Measurements from ENCODE around the gene C16orf89. TPM values are rescaled to one million over a fixed set of nuclear protein-coding genes. Genes with fewer than 3 reads are reported as not detected.

Gene C16orf89
- total RNA-seq, 2 donors from 2014 or later = 2.1 to 5.0 TPM

Other genes with a start within 250 kb of the C16orf89 start
- 100 to 1,000 TPM; 106 to 114 TPM for gene GLYR1, start 218.7 kb downstream of the C16orf89 start, total RNA-seq
- 10 to 100 TPM; 34.8 to 43.5 TPM for gene UBN1, start 218.5 kb downstream of the C16orf89 start, total RNA-seq
- 10 to 100 TPM; 14.7 to 15.6 TPM for gene PPL, start 128.8 kb downstream of the C16orf89 start, total RNA-seq
- gene SEC14L5, start 107.6 kb downstream of the C16orf89 start, total RNA-seq = 1 to 10 TPM; 1.4 to 1.8 TPM
- 10 to 100 TPM; 22.7 to 22.9 TPM for gene NAGPA, start 32.0 kb downstream of the C16orf89 start, total RNA-seq
- 10 to 100 TPM; 26.0 to 34.2 TPM for gene ALG1, start 5.9 kb upstream of the C16orf89 start, total RNA-seq
- 1 to 10 TPM; 9.5 to 9.8 TPM for gene EEF2KMT, start 31.8 kb upstream of the C16orf89 start, total RNA-seq

Measured in left colon (tissue), 2 donors.